ENCODE data around the gene ACSM5. TPM values are rescaled to one million over a fixed set of nuclear protein-coding genes. Genes with fewer than 3 reads are reported as not detected.

Gene ACSM5
- total RNA-seq, 1 experiment from 2014 or later: not detected

- POLR2A ChIA-PET (ENCODE audit: low non-redundant PET): no interaction called here
- no peak for DNase-seq (ENCODE audit: low spot score)
- H3K27me3 ChIP-seq (replicated peaks; ENCODE audit: insufficient read depth, low read depth, low read length, poor library complexity): peaks cover 15% of the 10 kb centered on the region
- intact Hi-C loops (cut with micrococcal nuclease; ENCODE audit: unreplicated experiment): no loop called here
- no peak overlapping the region for H3K4me3 ChIP-seq (ENCODE audit: low read depth, low read length, poor library complexity, severe bottlenecking)
- TF ChIP-seq CTCF (conservative IDR thresholded peaks at IDR 0.05; ENCODE audit: low read depth, low read length) (no peak), EZH2 (IDR thresholded peaks at IDR 0.05; ENCODE audit: borderline replicate concordance, low read depth, low read length, poor library complexity, severe bottlenecking) (no peak)
- H3K36me3 ChIP-seq (ENCODE audit: insufficient read depth, low read length, poor library complexity, severe bottlenecking): no peaks in the 10 kb centered on the region
- no peaks in the 10 kb centered on the region for H3K4me1 ChIP-seq (ENCODE audit: insufficient read depth, low read length, poor library complexity, severe bottlenecking)
- H3K9me3 ChIP-seq (ENCODE audit: low read depth, low read length, poor library complexity, severe bottlenecking): no peaks in the 10 kb centered on the region
- no peak overlapping the region for H3K27ac ChIP-seq (ENCODE audit: low read depth, low read length, poor library complexity, severe bottlenecking)
- no TSS peak for BruUV-seq (replicated peaks)
- CTCF ChIA-PET: no interaction called here
Observed at GRCh38 chr16:20364051-20364450, 45.3 kb upstream of the ACSM5 start.

- CTCF ChIA-PET: no interaction called here
- intact Hi-C loops (cut with micrococcal nuclease; ENCODE audit: unreplicated experiment): no loop called here
Observed at GRCh38 chr16:20369452-20370054, 39.8 kb upstream of the ACSM5 start.

DNA sequence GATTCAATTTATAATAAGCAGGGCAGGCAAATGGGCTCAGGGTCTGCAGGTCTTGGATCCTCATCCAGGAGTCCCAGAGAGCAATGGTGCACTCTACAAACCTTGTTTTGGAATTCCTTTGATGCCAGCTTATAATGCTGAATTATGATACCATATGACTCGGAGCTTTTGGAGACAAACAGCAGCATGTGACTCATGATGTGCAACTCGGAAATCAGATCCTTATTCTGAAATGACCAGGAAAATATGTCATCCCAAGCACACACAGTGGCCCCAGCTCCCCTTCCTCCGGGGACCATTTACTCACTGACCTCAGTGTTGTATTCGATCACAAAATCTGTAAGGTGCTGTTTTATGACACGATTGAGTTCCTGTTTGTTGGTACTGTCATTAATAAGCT, 36.6 kb upstream of the ACSM5 start:
- H3K36me3 ChIP-seq (ENCODE audit: insufficient read depth, low read length, poor library complexity, severe bottlenecking): no peaks in the 10 kb centered on the region
- H3K9me3 ChIP-seq (ENCODE audit: low read depth, low read length, poor library complexity, severe bottlenecking): no peaks in the 10 kb centered on the region
- CTCF ChIA-PET: no interaction called here
- no peak overlapping the region for H3K4me3 ChIP-seq (ENCODE audit: low read depth, low read length, poor library complexity, severe bottlenecking)
- no peaks in the 10 kb centered on the region for H3K4me1 ChIP-seq (ENCODE audit: insufficient read depth, low read length, poor library complexity, severe bottlenecking)
- no TSS peak for BruUV-seq (replicated peaks)
- DNase-seq (ENCODE audit: low spot score): no peak
- H3K27ac ChIP-seq (ENCODE audit: low read depth, low read length, poor library complexity, severe bottlenecking): no peak overlapping the region
- no peaks in the 10 kb centered on the region for H3K27me3 ChIP-seq (replicated peaks; ENCODE audit: insufficient read depth, low read depth, low read length, poor library complexity)
- TF ChIP-seq EZH2 (IDR thresholded peaks at IDR 0.05; ENCODE audit: borderline replicate concordance, low read depth, low read length, poor library complexity, severe bottlenecking): no peak
- no peak for TF ChIP-seq CTCF (conservative IDR thresholded peaks at IDR 0.05; ENCODE audit: low read depth, low read length)
- intact Hi-C loops (cut with micrococcal nuclease; ENCODE audit: unreplicated experiment): no loop called here
- POLR2A ChIA-PET (ENCODE audit: low non-redundant PET): no interaction called here

More at GRCh38 chr16:20369452-20370054, 39.8 kb upstream of the ACSM5 start:
- no peak for TF ChIP-seq EZH2 (IDR thresholded peaks at IDR 0.05; ENCODE audit: borderline replicate concordance, low read depth, low read length, poor library complexity, severe bottlenecking)
- TF ChIP-seq CTCF (conservative IDR thresholded peaks at IDR 0.05; ENCODE audit: low read depth, low read length): no peak
- no TSS peak for BruUV-seq (replicated peaks)
- H3K27me3 ChIP-seq (replicated peaks; ENCODE audit: insufficient read depth, low read depth, low read length, poor library complexity): no peaks in the 10 kb centered on the region
- H3K4me1 ChIP-seq (ENCODE audit: insufficient read depth, low read length, poor library complexity, severe bottlenecking): no peaks in the 10 kb centered on the region
- POLR2A ChIA-PET (ENCODE audit: low non-redundant PET): no interaction called here
- H3K27ac ChIP-seq (ENCODE audit: low read depth, low read length, poor library complexity, severe bottlenecking): no peak overlapping the region
- DNase-seq (ENCODE audit: low spot score): no peak
- H3K9me3 ChIP-seq (ENCODE audit: low read depth, low read length, poor library complexity, severe bottlenecking): no peaks in the 10 kb centered on the region
- H3K4me3 ChIP-seq (ENCODE audit: low read depth, low read length, poor library complexity, severe bottlenecking): no peak overlapping the region
- H3K36me3 ChIP-seq (ENCODE audit: insufficient read depth, low read length, poor library complexity, severe bottlenecking): no peaks in the 10 kb centered on the region

Measured in A673 (cell line).